GM12878 (cell line): ENCODE measurements around the gene ZBTB18. TPM values are rescaled to one million over a fixed set of nuclear protein-coding genes. Genes with fewer than 3 reads are reported as not detected.

Experiments
- polyA plus RNA-seq, 11 experiments: library from polyadenylated mRNA; depleted of rRNA in 4 of 11; unstranded in 6 of 11; stranded (reverse) in 5 of 11; fragments of >200 nt; fragmentation: Nextera tagmentation in 4 of 11; fragmentation: Illumina TruSeq in 1 of 11; extraction: Ambion mirVana in 4 of 11; extraction: Trizol in 1 of 11; gene quantifications; 1 replicate in 1 of 11; 2 replicates in 10 of 11; pipeline versions ENCODE4 v1.2.1 to v1.2.3, GENCODE V29; 2011 to 2016; ENCODE audit warnings: inconsistent platforms in 2 of 11, missing spikeins in 2 of 11, low read depth in 1 of 11
- small RNA-seq: library from RNA; depleted of rRNA; stranded (forward); fragments of <200 nt; gene quantifications from one replicate; pipeline ENCODE3, GENCODE V24; 2014
- total RNA-seq, 4 experiments: library from RNA; depleted of rRNA in 3 of 4; stranded (reverse); fragments of >200 nt in 3 of 4; fragmentation: Illumina TruSeq in 1 of 4; extraction: Trizol in 1 of 4; gene quantifications; 2 replicates each; pipeline versions ENCODE4 v1.2.1 to v1.2.3, GENCODE V29; 2013 to 2021

Gene ZBTB18
- total and polyA plus RNA-seq, 10 of the 15 experiments (the other 5 are each of a cell fraction or from before 2014, with no cell fraction given): 0.27 to 8.6 (median 6.1) TPM

Small RNA genes lying within 50 kb of the gene (small RNA-seq; reads per million reads assigned to genes)
- not detected for gene RN7SL148P

Other genes with a start within 250 kb of the ZBTB18 start
- gene AKT3, start 201.0 kb upstream of the ZBTB18 start, total RNA-seq (2014; rRNA removed): 0.11 and 0.34 TPM in 2 replicates
- gene AKT3, start 201.0 kb upstream of the ZBTB18 start, total RNA-seq (2014; rRNA removed; fragmentation: Illumina TruSeq; extraction: Trizol): 0.27 and 0.32 TPM in 2 replicates
- 0.27 and 0.44 TPM in 2 replicates for gene AKT3, start 201.0 kb upstream of the ZBTB18 start, total RNA-seq (2021)
- 0.48 and 0.63 TPM in 2 replicates for gene AKT3, start 201.0 kb upstream of the ZBTB18 start, polyA plus RNA-seq (2011; rRNA removed)
- gene AKT3, start 201.0 kb upstream of the ZBTB18 start, polyA plus RNA-seq (2014; fragmentation: Illumina TruSeq; extraction: Trizol): 0.10 and 0.56 TPM in 2 replicates
- gene AKT3, start 201.0 kb upstream of the ZBTB18 start, polyA plus RNA-seq (2014; fragmentation: Nextera tagmentation; extraction: Ambion mirVana): under 1 TPM; 0.03 to 0.04 TPM
- gene AKT3, start 201.0 kb upstream of the ZBTB18 start, polyA plus RNA-seq (2014; rRNA removed): 0.05 and 0.09 TPM in 2 replicates
- gene AKT3, start 201.0 kb upstream of the ZBTB18 start, polyA plus RNA-seq (2016; fragmentation: Nextera tagmentation; extraction: Ambion mirVana): under 1 TPM; 0.09 to 0.11 TPM